Stimulated activated CD4-positive, alpha-beta T cell treated with anti-CD3 and anti-CD28 coated beads, Interleukin-15, amount 100 ng/mL, for 48 hours (primary cell): ENCODE measurements around the gene KCNJ12.
"Not testable (repeated sequence)": the region's sequence is repeated elsewhere in the genome, so short reads cannot be mapped to it uniquely, and the experiment has no call there.

ENCODE experiments used
- DNase-seq, 2 donors: peaks; one replicate each; pipeline ENCODE4 v3.0.0-alpha.2; 2020; ENCODE audit warnings: low read depth in 2 of 2

Gene KCNJ12

DNA sequence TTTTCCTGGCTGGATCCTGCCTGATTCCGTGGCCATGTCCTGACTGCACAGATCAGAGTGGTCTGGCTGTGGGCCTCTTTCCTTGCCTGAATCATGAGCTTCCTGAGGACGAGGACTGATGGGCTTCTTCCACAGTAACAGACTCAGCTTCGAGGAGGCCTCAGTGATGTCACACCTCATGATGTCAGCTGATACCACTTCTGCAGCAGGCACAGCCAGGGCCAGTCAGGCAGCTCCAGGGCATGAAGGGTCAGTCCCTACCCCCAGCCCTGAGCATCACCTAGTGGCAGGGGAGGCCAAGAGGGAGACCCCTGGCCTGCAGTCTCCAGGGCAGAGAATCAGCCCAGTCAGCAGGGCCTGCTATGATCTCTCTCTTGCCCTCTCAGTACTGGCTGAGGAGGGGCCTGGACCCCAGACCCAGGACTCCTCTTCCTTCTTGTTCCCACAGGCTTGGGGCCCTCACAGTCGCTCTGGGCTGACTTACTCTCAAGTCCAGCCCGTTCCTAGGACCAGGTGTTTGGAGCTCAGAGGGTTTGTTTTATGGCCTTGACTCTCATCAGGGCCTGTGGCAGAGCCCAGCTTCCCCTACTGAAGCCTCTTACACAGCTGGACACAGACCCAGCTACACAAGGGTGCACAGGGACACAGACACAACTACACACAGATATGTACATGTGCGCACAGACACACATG lies 26.7 kb upstream of the KCNJ12 start:
- DNase-seq: not testable (repeated sequence)

DNA sequence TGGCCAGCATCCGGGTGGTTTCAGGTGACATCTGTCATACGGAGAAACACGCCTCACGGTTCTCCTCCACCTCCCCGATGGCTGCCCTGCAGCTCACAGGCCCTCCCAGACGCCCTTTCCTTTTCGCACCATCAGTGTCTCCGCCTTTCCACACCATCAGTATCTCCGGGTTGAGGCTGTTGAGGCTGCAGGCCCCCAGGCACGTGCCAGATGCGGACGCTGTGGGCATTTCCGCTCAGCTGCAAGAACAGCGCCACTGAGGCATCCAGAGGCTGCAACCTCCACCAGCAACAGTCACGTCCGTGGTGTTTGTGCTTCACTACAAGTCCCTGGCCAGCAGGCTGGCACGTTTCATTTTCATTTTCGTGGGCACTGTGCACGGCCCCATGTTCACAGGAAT lies 25.7 kb upstream of the KCNJ12 start:
- not testable (repeated sequence) for DNase-seq

DNA sequence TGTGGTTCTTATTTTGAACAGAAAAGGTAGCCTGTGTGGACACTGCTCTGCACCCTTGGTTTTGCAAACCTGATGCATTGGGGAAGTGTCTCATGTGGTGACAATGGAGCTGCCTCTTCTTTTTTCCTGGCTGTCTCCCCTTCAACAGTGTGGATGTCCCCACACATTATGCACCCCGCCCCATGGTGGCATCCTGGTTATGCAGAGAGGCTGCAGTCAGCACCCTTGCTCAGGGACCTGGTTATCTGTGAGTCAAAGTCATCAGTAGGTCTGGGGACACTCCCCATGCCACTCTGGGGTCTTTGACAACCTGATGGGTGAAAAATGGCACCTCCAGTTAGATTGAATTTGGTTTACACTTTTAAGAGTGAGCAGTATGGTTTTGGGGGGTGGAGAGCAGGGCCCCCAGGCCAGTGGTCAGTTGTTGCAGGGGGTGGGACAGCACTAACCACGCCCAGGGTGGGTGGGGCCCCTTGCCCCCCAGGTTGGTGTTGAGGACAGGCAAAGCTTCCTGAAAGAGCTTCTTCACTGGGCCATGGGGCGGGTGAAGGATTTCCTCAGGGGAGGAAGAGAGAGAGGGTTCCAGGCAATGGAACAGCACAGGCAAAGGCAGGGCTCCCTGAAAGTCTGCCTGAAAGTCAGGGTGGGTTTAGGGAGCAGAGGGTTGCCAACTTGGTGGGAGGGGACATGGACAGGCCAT lies 24.6 kb upstream of the KCNJ12 start:
- DNase-seq: no peak

DNA sequence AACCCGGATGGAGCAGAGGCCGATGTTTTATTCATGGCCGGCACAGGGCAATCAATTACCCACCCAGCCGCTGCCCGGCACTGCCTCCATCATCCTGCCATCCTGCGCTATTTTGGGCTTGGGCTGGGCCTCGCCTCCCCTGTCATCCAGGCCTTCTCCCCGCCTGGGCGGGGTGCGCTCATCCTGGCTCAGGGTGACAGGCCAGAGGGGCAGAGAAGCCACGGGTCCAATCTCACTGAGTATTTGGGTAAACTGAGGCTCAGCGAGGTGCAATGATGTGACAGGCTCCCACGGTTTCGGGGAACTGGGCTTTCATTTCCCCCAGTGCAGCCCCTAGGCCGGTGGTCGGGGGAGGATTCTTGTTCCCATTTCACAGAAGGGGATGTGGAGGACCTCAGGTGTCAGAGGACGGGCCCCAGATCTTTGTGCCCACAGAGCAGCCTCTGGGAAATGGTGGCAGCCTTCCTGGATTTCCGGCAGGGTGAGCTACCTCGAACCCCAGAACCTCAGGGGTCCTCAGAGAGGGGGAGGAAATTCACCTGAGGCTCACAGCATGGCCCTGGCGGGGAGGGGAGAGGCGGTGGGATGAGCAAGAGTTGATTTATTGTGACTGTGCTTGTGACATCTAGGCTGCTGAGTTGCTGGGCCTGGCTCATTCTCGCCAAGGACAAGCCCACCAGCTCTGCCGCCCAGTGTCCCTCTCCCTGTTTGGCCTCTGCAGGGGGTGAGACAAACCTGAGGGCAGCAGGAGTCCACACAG lies 23.8 kb upstream of the KCNJ12 start:
- no peak for DNase-seq

DNA sequence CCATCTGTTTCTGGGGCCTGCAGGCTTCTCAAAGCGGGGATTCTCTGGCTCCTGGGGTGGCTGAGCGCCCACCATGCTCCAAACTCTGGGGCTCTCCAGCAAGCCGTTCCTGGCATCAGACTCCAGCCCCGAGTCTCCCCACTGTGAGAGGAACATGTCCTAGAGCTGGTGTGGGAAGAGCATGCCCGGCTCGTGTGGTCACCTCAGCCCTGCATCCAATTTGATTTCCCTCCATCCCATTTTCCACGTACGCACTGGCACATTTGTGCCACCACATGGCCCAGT lies 23.2 kb upstream of the KCNJ12 start:
- DNase-seq: no peak

DNA sequence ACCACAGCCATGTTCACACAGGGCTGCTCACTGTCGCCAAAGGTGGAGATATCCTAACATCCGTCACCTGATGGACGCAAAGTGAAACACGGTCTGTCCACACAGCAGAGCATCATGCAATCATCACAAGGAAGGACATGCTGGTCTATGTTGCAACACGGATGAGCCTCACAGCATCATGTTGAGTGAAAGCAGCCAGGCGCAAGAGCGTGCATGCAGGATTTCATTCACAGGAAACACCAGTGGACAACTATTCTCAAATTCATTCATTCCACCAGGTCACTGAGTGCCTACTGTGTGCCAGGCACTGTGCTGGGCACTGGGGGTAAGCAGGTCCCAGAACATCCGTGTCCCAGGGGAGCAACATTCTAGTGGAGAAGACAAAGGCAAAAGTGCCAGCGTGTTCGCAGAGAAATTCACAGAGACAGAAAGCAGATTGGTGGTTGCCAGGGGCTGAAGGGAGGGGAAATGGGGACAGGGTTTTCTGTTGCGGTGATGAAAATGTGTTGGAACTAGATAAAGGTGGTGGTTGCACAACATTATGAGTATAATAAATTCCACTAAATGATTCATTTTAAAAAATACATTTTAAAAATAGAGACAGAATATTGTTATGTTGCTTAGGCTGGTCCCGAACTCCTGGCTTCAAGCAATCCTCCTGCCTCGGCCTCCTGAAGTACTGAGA lies 22.7 kb upstream of the KCNJ12 start:
- no peak for DNase-seq

DNA sequence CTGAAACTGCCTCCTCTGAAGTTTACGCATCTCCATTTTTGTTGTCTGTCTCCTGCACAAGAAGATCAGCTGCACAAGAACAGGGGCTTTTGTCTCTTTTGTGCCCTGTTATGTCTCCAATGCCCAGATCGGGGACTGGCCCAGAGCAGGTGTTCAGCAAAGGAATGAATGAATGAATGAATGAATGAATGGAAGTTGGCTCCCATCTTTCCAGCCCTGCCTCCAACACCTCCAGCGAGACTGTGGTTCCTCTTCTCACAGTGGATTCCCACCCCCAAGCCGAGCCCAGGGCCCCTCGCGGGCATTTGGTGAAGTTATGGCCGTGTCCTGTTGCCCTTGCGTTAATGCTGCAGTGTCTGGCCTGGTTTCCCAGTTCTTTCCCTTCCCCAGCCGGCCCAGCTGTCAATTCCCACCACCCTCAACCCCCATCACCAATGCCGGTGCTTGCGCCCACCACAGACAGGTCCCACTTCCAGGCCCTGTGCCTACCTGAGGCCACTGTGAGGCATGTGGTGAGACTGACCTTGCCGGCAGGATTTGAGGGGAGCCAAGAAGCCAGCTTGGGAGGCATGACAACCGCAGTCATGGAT lies 21.3 kb upstream of the KCNJ12 start:
- no peak for DNase-seq

DNA sequence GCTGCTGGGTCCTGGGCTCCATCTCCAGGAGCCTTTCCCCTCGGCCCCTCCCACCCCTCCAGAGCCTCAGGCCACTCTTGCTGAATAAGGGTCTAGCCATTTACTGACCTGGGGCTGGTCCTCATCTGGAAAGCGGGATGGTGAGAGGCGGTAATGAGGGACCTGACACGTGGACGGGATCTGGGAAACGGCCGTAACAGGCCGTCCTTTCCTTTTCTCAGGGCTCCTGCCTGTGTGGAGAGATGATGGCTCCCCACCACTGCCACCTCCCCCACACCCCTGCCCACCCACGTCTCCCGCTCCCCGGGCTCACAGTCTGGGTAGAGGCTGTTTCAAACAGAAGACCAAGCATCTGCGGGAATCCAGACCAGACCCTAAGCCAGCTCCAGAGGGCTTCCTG lies 20.6 kb upstream of the KCNJ12 start:
- DNase-seq: no peak

DNA sequence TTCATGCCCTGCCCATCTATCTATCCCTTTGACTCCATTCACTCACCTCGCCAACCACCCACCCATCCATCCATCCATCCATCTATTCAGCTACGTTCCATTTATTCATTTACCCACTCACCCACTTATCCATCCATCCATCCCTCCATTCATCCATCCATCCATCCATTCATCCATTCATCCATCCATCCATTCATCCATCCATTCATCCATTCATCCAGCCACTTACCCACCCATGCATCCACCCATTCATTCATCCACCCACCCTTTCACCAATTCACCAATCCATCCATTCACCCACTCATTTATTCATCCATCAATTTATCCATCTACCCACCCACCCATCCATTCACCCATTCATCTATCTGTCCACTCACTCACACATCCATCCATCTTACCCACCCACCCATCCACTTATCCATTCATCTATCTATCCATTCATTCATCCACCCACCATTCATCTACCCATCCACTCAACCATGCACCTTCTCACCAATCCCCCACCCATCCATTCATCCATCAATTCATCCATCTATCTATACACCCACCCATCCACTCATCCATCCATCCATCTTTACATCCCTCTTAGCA lies 19.5 kb upstream of the KCNJ12 start:
- no peak for DNase-seq

DNA sequence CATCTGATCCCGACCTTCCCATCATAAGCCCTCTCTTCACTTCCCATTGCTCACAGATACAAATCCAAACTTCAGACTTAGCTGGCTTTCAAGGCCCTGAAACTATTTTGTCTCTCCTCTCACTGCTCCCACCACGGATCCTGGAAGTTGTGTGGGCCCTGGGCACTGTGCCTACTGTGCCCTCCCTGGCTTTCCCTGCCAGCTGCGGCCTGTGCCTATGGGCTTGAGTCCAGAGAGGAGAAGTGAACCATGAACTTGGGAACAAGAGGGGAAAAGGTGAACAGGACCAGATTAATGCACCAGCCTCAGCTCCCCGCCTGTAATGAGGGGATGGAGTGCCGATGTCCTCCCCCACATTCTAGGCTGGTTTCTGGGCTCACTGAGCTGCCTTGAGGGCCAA lies 18.9 kb upstream of the KCNJ12 start:
- DNase-seq: no peak

DNA sequence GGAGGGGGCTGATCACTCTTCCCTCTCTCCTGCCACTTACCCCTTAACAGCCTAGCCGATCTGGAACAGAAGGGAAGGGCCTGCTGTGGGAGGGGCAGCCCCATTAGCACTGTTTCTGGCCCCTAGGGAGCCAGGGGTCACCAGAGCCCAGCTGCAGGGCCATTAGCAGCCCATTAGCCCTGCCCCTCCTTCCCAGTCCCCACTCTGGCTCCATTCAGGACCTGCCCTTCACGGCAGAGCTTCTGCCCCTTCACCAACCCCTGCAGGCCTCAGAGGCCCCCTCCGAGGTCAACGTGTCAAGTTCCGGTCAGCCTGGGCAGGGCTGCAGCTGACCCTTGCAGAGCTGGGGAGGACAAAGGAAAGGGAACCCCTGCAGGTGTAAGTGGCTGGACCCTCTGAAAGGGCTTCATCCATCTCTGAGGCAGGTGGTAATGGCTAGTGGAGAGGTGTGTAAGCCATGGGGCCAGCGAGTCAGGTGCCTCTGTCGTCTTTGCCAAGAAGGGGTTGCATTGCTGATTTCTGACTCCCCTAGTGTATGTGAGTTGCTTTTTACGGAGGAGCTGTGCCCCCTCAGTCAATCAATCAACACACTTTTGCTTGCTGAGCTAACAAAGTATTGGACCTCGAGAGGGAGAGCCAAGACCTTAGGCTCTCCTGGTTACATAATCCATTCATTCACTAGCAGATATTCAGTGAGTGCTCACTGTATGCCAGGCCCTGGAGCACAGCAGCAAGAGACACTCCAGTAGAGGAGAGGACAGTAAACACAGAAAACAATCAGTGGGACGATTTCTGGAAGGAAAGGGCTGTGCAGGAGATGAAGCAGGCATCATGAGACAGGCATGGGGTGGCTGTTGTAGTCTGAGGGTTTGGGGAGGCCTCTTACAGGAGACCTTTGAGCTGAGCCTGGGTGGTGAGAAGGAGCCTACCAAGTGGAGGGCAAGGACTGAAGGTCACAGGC lies 18.2 kb upstream of the KCNJ12 start:
- DNase-seq: no peak

DNA sequence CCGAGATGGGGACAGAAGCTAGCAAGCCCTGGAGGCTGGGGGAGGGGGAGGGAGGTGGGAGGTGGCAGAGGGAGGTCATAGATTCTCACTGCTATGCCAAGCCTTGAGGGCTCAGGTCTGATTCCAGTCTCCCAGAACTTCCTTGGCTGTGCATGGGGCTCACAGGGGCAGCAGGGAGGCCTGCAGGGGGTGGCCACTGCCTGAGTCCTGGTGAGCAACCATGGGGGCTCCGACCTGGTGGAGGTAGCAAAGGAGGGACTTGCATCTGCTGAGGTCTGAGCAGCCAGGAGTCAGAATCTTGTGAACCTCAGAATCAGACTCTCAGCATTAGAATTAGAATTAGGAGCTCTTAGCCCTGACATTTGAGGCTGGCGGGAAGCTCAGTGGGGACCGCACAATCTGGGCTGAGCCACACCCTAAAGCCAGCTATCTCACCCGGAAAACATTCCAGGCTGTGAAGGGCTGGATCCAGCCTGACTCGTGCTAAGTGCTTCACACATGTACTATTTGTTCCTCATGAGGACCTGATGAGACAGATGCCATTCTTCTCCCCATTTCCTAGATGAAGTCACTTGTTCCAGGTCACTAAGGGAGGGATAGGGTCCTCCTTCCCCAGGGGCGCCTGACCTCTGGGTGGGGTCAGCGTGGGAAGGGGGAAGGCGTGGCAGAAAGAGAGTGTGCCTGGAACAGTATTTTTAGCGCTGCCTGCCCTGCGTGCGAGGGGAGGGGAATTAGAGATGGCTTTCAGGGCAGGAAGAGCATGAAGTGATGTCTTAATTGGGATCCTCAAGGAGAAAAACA lies 17.3 kb upstream of the KCNJ12 start:
- no peak for DNase-seq

DNA sequence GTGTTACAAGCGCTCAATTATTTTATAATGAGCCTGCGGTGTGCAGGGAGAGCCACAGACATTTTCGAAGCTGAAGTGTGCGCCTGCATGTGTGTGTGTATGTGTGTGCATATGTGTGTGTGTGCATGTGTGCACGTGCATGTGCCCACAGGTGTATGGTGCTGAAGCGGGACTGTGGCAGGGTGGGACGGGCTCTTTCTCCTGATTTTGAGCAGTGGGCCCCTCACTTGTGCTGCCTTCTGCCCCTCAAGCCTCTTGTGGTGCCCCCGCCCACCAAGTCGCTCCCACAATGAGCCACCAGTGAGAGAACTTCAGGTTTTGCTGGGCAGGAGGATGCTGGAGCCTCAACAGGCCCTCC lies 16.7 kb upstream of the KCNJ12 start:
- DNase-seq: no peak

DNA sequence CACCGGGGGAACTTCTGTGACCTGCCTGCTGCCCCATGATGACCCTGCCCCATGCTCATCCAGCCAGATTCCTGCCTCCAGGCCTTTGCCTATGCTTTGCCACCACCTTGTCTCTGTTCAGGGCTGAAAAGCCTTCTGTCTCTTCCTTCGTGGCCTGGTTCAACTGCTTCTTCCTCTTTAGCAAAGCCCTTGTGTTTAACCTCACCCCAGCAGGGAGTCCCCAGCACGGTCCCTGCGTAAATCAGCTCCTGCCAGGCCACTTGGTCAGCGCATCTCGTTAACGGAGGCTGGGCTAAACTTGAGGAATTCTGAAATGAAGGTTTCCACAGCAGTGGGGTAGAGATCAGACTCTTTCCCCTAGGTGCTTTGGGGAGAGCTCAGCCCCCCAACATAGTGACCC lies 16.1 kb upstream of the KCNJ12 start:
- no peak for DNase-seq

DNA sequence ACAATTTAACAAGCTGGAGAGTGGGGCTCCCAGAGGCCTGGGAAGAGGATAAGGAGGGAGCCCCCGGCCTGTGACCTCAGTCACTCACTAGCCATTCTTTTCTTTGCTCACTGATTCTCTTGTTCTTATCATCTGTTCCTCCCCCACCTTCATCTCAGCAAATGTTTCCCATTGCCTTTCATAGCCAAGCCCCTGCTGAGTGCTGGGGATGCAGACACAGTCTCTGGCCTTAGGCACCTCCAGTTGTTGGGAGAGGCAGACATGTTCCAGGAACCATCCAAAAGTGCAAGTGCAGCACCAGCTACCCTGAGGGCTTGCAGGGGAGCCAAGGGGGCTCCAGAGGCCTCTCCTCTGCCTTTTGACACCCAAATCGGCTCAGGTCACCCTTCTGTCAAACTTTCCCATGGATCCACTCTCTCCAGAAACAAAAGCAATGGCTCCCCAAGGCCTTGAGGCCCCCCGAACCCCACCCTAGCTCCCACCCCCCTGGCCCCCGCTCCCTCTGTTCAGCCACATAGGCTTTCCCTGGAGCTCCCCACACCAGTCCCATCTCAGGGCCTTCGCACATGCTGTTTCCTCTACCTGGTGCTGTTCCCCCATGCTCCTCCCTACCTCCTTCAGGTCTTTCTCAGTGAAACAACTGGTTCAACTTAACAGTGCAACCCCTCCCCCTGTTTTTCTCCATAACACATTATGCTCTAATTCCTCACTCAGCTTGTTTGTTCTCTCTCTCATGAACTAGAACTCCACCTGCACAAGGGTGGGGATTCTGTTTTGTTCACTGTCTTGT lies 14.9 kb upstream of the KCNJ12 start:
- DNase-seq: no peak

DNA sequence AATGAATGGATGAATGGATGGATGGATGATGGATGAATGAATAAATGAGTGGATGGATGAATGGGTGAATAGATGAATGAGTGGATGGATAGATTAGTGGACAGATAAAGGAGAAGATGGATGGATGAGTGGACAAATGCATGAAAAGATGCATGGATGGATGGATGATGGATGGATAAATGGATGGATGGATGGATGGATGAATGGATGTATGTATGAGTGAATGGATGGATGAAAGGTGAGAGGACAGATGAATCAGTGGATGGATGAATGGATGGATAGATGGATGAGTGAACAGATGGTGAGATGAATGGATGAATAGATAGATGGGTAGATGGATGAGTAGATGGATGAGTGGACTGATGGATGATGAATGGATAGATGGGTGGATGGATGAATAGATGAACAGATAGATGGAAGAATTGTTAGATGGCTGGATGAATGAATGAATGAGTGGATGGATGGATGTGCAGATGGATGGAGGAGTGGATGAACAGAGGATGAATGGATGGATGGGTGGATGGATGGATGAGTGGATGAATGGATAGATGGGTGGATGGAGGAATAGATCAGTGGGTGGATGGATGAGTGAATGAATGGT lies 13.7 kb upstream of the KCNJ12 start:
- no peak for DNase-seq

DNA sequence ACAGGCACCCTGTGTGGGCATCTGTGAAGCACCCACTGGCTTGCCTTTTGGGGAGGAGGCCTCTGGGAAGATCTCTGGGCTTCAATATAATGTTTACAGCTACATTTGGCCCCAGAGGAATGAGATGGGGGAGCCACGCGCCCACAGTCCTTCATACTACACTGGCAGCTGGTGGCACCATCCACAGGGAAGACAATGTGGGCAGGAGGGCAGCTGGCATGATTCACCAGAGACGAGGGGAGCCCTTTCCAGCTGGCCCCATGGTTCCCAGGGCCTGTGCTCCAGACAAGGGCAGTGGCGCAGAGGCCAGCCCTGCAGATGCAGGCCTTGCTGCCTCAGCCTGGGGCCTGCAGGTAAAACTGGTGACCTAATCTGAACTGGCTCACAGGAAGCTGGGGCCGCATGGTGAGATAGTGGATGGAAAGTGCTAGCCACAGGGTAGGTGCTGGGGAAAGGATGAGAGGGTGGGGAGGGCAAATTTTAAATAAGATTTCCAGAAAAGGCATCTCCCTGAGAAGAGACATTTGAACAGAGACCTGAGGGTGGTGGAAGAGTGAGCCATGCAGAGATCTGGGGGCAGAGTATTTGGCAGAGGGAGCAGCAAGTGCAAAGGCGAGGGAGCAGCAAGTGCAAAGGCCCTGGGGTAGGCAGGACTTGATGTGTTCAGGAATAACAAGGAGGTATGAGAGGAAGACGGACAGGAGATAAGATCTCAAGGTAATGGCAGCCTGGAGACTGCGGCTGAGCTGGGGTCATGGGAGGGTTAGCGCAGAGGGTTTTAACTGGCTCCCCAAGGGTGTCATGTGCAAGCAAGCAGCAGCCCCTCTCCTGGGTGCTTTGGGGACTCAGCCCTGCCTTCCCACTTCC lies 12.1 kb upstream of the KCNJ12 start:
- no peak for DNase-seq

DNA sequence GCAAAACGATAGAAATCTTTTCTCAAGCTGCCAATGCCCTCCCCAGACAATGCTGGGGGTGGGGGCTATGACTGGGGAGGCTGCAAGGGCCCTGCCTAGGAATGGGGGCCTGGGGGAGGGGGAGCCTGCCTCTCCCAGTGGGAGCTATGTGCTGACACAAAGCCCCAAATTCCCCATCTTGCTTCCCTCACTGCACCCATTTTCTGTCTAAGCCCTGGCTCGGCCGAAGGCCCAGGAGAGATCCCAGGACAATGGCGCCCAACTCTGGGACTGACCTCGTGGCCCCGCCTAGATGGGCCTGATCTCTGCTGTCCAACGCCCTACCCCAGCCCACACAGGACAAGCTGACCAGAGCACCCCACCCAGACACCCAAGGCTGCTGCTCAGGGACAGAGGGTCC lies 11.1 kb upstream of the KCNJ12 start:
- DNase-seq: no peak
